Activated T-cell treated with anti-CD3 and anti-CD28 coated beads, Interleukin-2, amount 50 U/mL, for 48 hours (primary cell): ENCODE results near the gene NPHP1.
A peak's percentile ranks its signal among the peaks of the same experiment; 100 is the strongest.
"Not testable (repeated sequence)": the region's sequence is repeated elsewhere in the genome, so short reads cannot be mapped to it uniquely, and the experiment has no call there.

Source experiments
- DNase-seq, 2 experiments: peaks; one replicate each; pipeline ENCODE4 v3.0.0-alpha.2; 2020

Gene NPHP1

GRCh38 chr2:110204408-110205385 is at the start of gene NPHP1:
TSS of gene NPHP1 (minus strand) at chr2:110205013. CDS start at chr2:110204968, 45 bp downstream.
- DNase-seq, result peak; percentile 89 to 91

- not testable (repeated sequence) for DNase-seq
Observed at GRCh38 chr2:110248081-110248795, 43.4 kb upstream of the NPHP1 start.

GRCh38 chr2:110245488-110246435 is 40.9 kb upstream of the NPHP1 start:
- DNase-seq, result not testable (repeated sequence)

- not testable (repeated sequence) for DNase-seq
Observed at GRCh38 chr2:110243283-110243682, 38.5 kb upstream of the NPHP1 start.

- DNase-seq, result not testable (repeated sequence)
Observed at GRCh38 chr2:110234514-110234913, 29.7 kb upstream of the NPHP1 start.

GRCh38 chr2:110229886-110230285 is 25.1 kb upstream of the NPHP1 start:
- DNase-seq, result not testable (repeated sequence)

- not testable (repeated sequence) for DNase-seq
Observed at GRCh38 chr2:110222626-110223025, 17.8 kb upstream of the NPHP1 start.

- no peak for DNase-seq
Observed at GRCh38 chr2:110221938-110222337, 17.1 kb upstream of the NPHP1 start.

GRCh38 chr2:110220190-110220564 is 15.4 kb upstream of the NPHP1 start:
- DNase-seq, result no peak

- DNase-seq, result no peak
Observed at GRCh38 chr2:110219496-110220189, 14.8 kb upstream of the NPHP1 start.

GRCh38 chr2:110218889-110219288 is 14.1 kb upstream of the NPHP1 start:
- not testable (repeated sequence) for DNase-seq

GRCh38 chr2:110216803-110217202 is 12.0 kb upstream of the NPHP1 start:
- no peak for DNase-seq

- DNase-seq, result no peak
Observed at GRCh38 chr2:110216199-110216598, 11.4 kb upstream of the NPHP1 start.

- no peak for DNase-seq
Observed at GRCh38 chr2:110215566-110216158, 10.8 kb upstream of the NPHP1 start.

- DNase-seq, result no peak
Observed at GRCh38 chr2:110215091-110215490, 10.3 kb upstream of the NPHP1 start.

- not testable (repeated sequence) for DNase-seq
Observed at GRCh38 chr2:110213522-110213921, 8.7 kb upstream of the NPHP1 start.

- DNase-seq, result peak; percentile 83 to 85
Observed at GRCh38 chr2:110211938-110212858, 7.4 kb upstream of the NPHP1 start, which contains the start of gene MTLN. TSS of gene MTLN (minus strand) at chr2:110212547. CDS start at chr2:110212525, 22 bp downstream.

- no peak for DNase-seq
Observed at GRCh38 chr2:110205660-110206455, 1.0 kb upstream of the NPHP1 start.

- DNase-seq, result no peak
Observed at GRCh38 chr2:110198016-110198415, 6.8 kb downstream of the NPHP1 start.
